ENCODE results near the gene LGALS16. TPM values are rescaled to one million over a fixed set of nuclear protein-coding genes. Genes with fewer than 3 reads are reported as not detected.

Gene LGALS16
- total and polyA plus RNA-seq, 2 donors (not counting 1 experiment from before 2014, with no cell fraction given) = not detected

DNA sequence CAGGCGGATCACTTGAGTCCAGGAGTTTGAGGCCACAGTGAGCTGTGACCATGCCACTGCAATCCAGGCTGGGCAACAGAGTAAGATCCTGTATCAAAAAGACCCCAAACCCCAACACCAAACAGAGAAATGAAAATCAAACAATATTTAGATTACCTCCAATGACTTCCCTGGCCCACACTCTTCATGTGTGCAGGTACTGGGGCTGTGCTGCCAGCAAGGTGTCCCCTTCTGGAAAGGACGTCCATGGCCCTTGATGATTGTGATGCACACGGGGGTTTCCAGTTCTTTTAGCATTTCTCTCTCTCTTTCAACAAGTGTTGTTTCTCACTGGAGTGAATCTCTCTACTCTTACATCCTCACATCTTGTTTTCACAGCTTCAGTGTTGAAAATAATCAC lies 24.9 kb downstream of the LGALS16 start:
- Histone ChIP-seq H3K36me3 (ENCODE audit: control insufficient read depth, insufficient read depth, low read length) (no peaks in the 10 kb centered on the region), H3K79me2 (ENCODE audit: control insufficient read depth, insufficient read depth, low read length) (no peaks in the 10 kb centered on the region), H4K20me1 (ENCODE audit: control insufficient read depth, extremely low read depth, insufficient read depth, low read length) (no peaks in the 10 kb centered on the region), H3K4me1 (ENCODE audit: control insufficient read depth, extremely low read depth, insufficient read depth, low read length) (no peaks in the 10 kb centered on the region), H3K9me3 (ENCODE audit: control insufficient read depth, insufficient read depth, low read depth, low read length) (no peaks in the 10 kb centered on the region), H3K27me3 (ENCODE audit: control insufficient read depth, insufficient read depth, low read length) (no peaks in the 10 kb centered on the region), H3K27ac (ENCODE audit: insufficient read depth, low read length) (no peak overlapping the region), H3K4me3 (replicated peaks in 1 of 4; ENCODE audit: control extremely low read depth in 1 of 4, insufficient read depth in 1 of 4, low read depth in 3 of 4, low read length in 4 of 4) (no peak overlapping the region), H2AFZ (ENCODE audit: low read length) (no peak overlapping the region), H3K9ac (ENCODE audit: insufficient read depth, low read length) (no peak overlapping the region), H3K4me2 (ENCODE audit: extremely low read depth, insufficient read depth, low read length) (no peak overlapping the region)
- TF ChIP-seq, protein P1, sequence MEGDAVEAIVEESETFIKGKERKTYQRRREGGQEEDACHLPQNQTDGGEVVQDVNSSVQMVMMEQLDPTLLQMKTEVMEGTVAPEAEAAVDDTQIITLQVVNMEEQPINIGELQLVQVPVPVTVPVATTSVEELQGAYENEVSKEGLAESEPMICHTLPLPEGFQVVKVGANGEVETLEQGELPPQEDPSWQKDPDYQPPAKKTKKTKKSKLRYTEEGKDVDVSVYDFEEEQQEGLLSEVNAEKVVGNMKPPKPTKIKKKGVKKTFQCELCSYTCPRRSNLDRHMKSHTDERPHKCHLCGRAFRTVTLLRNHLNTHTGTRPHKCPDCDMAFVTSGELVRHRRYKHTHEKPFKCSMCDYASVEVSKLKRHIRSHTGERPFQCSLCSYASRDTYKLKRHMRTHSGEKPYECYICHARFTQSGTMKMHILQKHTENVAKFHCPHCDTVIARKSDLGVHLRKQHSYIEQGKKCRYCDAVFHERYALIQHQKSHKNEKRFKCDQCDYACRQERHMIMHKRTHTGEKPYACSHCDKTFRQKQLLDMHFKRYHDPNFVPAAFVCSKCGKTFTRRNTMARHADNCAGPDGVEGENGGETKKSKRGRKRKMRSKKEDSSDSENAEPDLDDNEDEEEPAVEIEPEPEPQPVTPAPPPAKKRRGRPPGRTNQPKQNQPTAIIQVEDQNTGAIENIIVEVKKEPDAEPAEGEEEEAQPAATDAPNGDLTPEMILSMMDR (conservative IDR thresholded peaks at IDR 0.05 in 1 of 2, IDR thresholded peaks at IDR 0.05 in 1 of 2; ENCODE audit: low read depth in 1 of 2, low read length in 2 of 2) = no peak
- TF ChIP-seq EZH2 (IDR thresholded peaks at IDR 0.05; ENCODE audit: low read length, missing control alignments) = no peak
- no peak for DNase-seq (ENCODE audit: low read depth in 2 of 2)

DNA sequence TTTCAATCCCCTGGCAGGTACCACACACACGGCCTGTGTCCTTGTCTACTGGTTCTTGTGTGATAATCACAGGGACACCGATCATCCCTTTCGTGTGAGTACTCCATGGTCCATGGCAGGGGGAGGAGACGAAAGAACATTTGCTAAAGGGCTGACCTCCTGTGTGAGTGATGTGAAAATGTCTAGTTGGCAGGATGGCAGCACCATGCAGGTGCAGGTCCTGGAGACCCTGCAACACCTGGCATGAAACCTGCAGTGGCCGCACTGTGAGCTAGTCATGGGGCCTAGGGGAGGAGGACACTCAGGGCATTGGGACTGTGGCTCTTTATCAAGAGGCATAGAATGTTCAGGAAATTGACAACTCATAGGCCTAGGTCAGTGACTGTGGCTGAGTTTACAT lies 25.7 kb downstream of the LGALS16 start:
- no peaks in the 10 kb centered on the region for H3K4me1 ChIP-seq (ENCODE audit: control insufficient read depth, extremely low read depth, insufficient read depth, low read length)
- DNase-seq (ENCODE audit: low read depth in 2 of 2) = no peak
- H3K9ac ChIP-seq (ENCODE audit: insufficient read depth, low read length) = no peak overlapping the region
- H3K9me3 ChIP-seq (ENCODE audit: control insufficient read depth, insufficient read depth, low read depth, low read length) = no peaks in the 10 kb centered on the region
- TF ChIP-seq EZH2 (IDR thresholded peaks at IDR 0.05; ENCODE audit: low read length, missing control alignments) = no peak
- TF ChIP-seq, protein P1 (conservative IDR thresholded peaks at IDR 0.05 in 1 of 2, IDR thresholded peaks at IDR 0.05 in 1 of 2; ENCODE audit: low read depth in 1 of 2, low read length in 2 of 2) = no peak
- H4K20me1 ChIP-seq (ENCODE audit: control insufficient read depth, extremely low read depth, insufficient read depth, low read length) = no peaks in the 10 kb centered on the region
- no peak overlapping the region for H3K4me3 ChIP-seq (replicated peaks in 1 of 4; ENCODE audit: control extremely low read depth in 1 of 4, insufficient read depth in 1 of 4, low read depth in 3 of 4, low read length in 4 of 4)
- no peaks in the 10 kb centered on the region for H3K27me3 ChIP-seq (ENCODE audit: control insufficient read depth, insufficient read depth, low read length)
- no peak overlapping the region for H3K4me2 ChIP-seq (ENCODE audit: extremely low read depth, insufficient read depth, low read length)
- no peak overlapping the region for H2AFZ ChIP-seq (ENCODE audit: low read length)
- no peak overlapping the region for H3K27ac ChIP-seq (ENCODE audit: insufficient read depth, low read length)
- H3K36me3 ChIP-seq (ENCODE audit: control insufficient read depth, insufficient read depth, low read length) = no peaks in the 10 kb centered on the region
- no peaks in the 10 kb centered on the region for H3K79me2 ChIP-seq (ENCODE audit: control insufficient read depth, insufficient read depth, low read length)

DNA sequence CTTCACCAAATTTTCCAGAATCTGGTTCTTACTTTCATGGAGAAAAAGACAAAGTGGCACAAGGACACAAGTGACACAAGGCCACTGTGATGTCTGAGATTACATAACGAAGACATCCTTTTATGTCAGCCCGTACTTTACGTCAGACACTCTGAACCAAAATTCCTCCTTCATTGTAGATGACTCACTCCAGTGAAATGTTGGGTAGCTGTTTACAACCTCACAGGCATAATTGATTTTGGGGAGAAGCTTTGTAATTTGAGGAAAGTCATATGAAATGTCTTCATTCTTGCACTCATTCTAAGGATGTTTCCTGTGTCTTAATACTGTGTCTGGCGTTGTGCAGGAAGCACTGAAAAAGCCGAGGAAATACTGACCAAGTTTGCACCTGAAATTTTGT lies 28.6 kb downstream of the LGALS16 start:
- H4K20me1 ChIP-seq (ENCODE audit: control insufficient read depth, extremely low read depth, insufficient read depth, low read length) = no peaks in the 10 kb centered on the region
- no peak overlapping the region for H3K27ac ChIP-seq (ENCODE audit: insufficient read depth, low read length)
- no peak overlapping the region for H3K4me2 ChIP-seq (ENCODE audit: extremely low read depth, insufficient read depth, low read length)
- H3K36me3 ChIP-seq (ENCODE audit: control insufficient read depth, insufficient read depth, low read length) = no peaks in the 10 kb centered on the region
- H3K4me3 ChIP-seq (replicated peaks in 1 of 4; ENCODE audit: control extremely low read depth in 1 of 4, insufficient read depth in 1 of 4, low read depth in 3 of 4, low read length in 4 of 4) = no peak overlapping the region
- no peak overlapping the region for H2AFZ ChIP-seq (ENCODE audit: low read length)
- no peaks in the 10 kb centered on the region for H3K9me3 ChIP-seq (ENCODE audit: control insufficient read depth, insufficient read depth, low read depth, low read length)
- no peaks in the 10 kb centered on the region for H3K4me1 ChIP-seq (ENCODE audit: control insufficient read depth, extremely low read depth, insufficient read depth, low read length)
- TF ChIP-seq, protein P1 (conservative IDR thresholded peaks at IDR 0.05 in 1 of 2, IDR thresholded peaks at IDR 0.05 in 1 of 2; ENCODE audit: low read depth in 1 of 2, low read length in 2 of 2) = no peak
- TF ChIP-seq EZH2 (IDR thresholded peaks at IDR 0.05; ENCODE audit: low read length, missing control alignments) = no peak
- DNase-seq (ENCODE audit: low read depth in 2 of 2) = no peak
- H3K9ac ChIP-seq (ENCODE audit: insufficient read depth, low read length) = no peak overlapping the region
- no peaks in the 10 kb centered on the region for H3K27me3 ChIP-seq (ENCODE audit: control insufficient read depth, insufficient read depth, low read length)
- H3K79me2 ChIP-seq (ENCODE audit: control insufficient read depth, insufficient read depth, low read length) = no peaks in the 10 kb centered on the region

All from fibroblast of lung (primary cell).